Spleen (tissue), 11 donors: ENCODE data around the gene NSF. TPM values are rescaled to one million over a fixed set of nuclear protein-coding genes. Genes with fewer than 3 reads are reported as not detected.

Experiments
- DNase-seq: peaks from one replicate; pipeline ENCODE4 v3.0.0-alpha.2; 2020
- H3K27ac ChIP-seq, 8 donors: fragments of 200-600 bp; sonication (generic) in 7 of 8; 1 replicate in 4 of 8; 2 replicates in 4 of 8; pipeline versions ENCODE4 v1.5.0 to v1.8.0; 2016 to 2021; ENCODE audit warnings: inconsistent platforms in 4 of 8, mild to moderate bottlenecking in 4 of 8, moderate library complexity in 1 of 8
- H3K27me3 ChIP-seq, 7 donors: fragments of 200-600 bp; sonication (generic) in 6 of 7; replicated peaks in 1 of 7; 1 replicate in 4 of 7; 2 replicates in 3 of 7; pipeline versions ENCODE4 v1.5.0 to v1.8.0; 2016 to 2021; ENCODE audit warnings: inconsistent platforms in 3 of 7, mild to moderate bottlenecking in 1 of 7
- H3K36me3 ChIP-seq, 6 donors: fragments of 200-600 bp; sonication (generic) in 5 of 6; 1 replicate in 4 of 6; 2 replicates in 2 of 6; pipeline versions ENCODE4 v1.5.0 to v1.8.0; 2016 to 2021; ENCODE audit warnings: inconsistent platforms in 2 of 6
- H3K4me1 ChIP-seq, 6 donors: fragments of 200-600 bp; sonication (generic) in 5 of 6; 1 replicate in 3 of 6; 2 replicates in 3 of 6; pipeline versions ENCODE4 v1.5.0 to v1.8.0; 2016 to 2021; ENCODE audit warnings: inconsistent platforms in 3 of 6
- H3K4me3 ChIP-seq, 8 donors: fragments of 200-600 bp; sonication (generic) in 7 of 8; 1 replicate in 4 of 8; 2 replicates in 4 of 8; pipeline versions ENCODE4 v1.5.0 to v1.8.0; 2016 to 2021; ENCODE audit warnings: inconsistent platforms in 4 of 8, mild to moderate bottlenecking in 4 of 8, moderate library complexity in 2 of 8
- H3K9me3 ChIP-seq, 8 donors: fragments of 200-600 bp; sonication (generic) in 7 of 8; 1 replicate in 4 of 8; 2 replicates in 4 of 8; pipeline versions ENCODE4 v1.5.0 to v1.8.0; 2016 to 2021; ENCODE audit warnings: inconsistent platforms in 4 of 8
- CTCF ChIP-seq, 11 experiments: fragments of 200-600 bp in 7 of 11; fragments of 450-650 bp in 4 of 11; sonication (generic) in 4 of 11; IDR thresholded peaks in 8 of 11; conservative IDR thresholded peaks in 3 of 11; 1 replicate in 7 of 11; 2 replicates in 4 of 11; pipeline versions ENCODE4 v1.4.0 to v1.8.0; 2016 to 2021; ENCODE audit warnings: antibody characterized with exemption in 11 of 11, inconsistent platforms in 4 of 11, mild to moderate bottlenecking in 1 of 11
- POLR2A ChIP-seq, 3 donors: fragments of 450-650 bp; IDR thresholded peaks; one replicate each; pipeline ENCODE4 v1.5.1; 2017; ENCODE audit warnings: antibody characterized with exemption in 3 of 3, mild to moderate bottlenecking in 1 of 3
- POLR2AphosphoS5 ChIP-seq, 3 donors: sonication (generic); formaldehyde crosslinking; IDR thresholded peaks; one replicate each; pipeline ENCODE4 v1.5.1; 2017; ENCODE audit warnings: antibody characterized with exemption in 3 of 3
- WGBS, 5 donors: extraction: QIAGEN DNeasy Blood & Tissue Kit in 3 of 5; methylation state at CpG; one replicate each; pipeline versions ENCODE4 v1.1.5 to v1.1.7; 2013 to 2018; 5-methylcytosine and 5-hydroxymethylcytosine counted together
- intact Hi-C: fragments of 100-400 bp; cut with DNase I; formaldehyde crosslinking; loops from one replicate; pipeline ENCODE4 v1.15.0; 2023; ENCODE audit warnings: low total_unique reads
- polyA plus RNA-seq, 3 donors: library from polyadenylated mRNA; stranded (reverse); fragments of 200-250 nt; gene quantifications; one replicate each; pipeline ENCODE4 v1.2.1, GENCODE V29; 2013
- total RNA-seq, 7 donors: library from RNA; depleted of rRNA in 3 of 7; stranded (reverse); fragments of >200 nt in 3 of 7; fragmentation: NEBNext Ultra II Directional in 4 of 7; extraction: Animal tissue kit (Norgen Biotek cat#: 25700) in 4 of 7; gene quantifications; one replicate each; pipeline versions ENCODE4 v1.1.0 to v1.2.1, GENCODE V29; 2016 to 2021
- donor health status: healthy with polysubstance abuse.
- donor health status: DM: no; HTN: no; CAD: no; lungs with moderate emphysema.
- donor health status: DM: no; HTN: no; CAD: no.
- donor health status: Bipolar disorder and iron deficiency.
- donor health status: healthy.
- donor health status: DM: no; HTN: no; CAD: no.
- donor health status: DM: yes; HTN: yes; CAD: no.

Gene NSF
- total and polyA plus RNA-seq, 10 donors, result 8.7 to 57.6 (median 42.4) TPM

- Histone ChIP-seq H3K27ac (no peak overlapping the region), H3K4me3 (no peak overlapping the region), H3K36me3 (peaks cover 0 to 62% (median 8%) of the 10 kb centered on the region in 6 donors), H3K27me3 (no peaks in the 10 kb centered on the region), H3K9me3 (no peaks in the 10 kb centered on the region), H3K4me1 (peaks cover 0 to 20% (median 9%) of the 10 kb centered on the region in 6 donors)
- no peak for DNase-seq
- TF ChIP-seq POLR2AphosphoS5 (IDR thresholded peaks at IDR 0.05), result no peak
- TF ChIP-seq POLR2A (IDR thresholded peaks at IDR 0.05), result no peak
- TF ChIP-seq CTCF (IDR thresholded peaks at IDR 0.05 in 8 of 11, conservative IDR thresholded peaks at IDR 0.05 in 3 of 11), result no peak
- intact Hi-C loops, result no loop called here
- 62 to 74% (median 72%) methylated on average over 2 of the region's 2 CpGs for WGBS, 5 donors
Observed at GRCh38 chr17:46741122-46741730, 150.8 kb downstream of the NSF start.

GRCh38 chr17:46742565-46743270, 152.2 kb downstream of the NSF start:
- Histone ChIP-seq H3K27ac (no peak overlapping the region), H3K4me1 (peaks cover 0 to 5% (median 0%) of the 10 kb centered on the region in 6 donors), H3K9me3 (no peaks in the 10 kb centered on the region), H3K27me3 (no peaks in the 10 kb centered on the region), H3K36me3 (peaks cover 0 to 63% (median 8%) of the 10 kb centered on the region in 6 donors), H3K4me3 (no peak overlapping the region)
- 71 to 87% (median 81%) methylated on average over 7 of the region's 7 CpGs for WGBS, 5 donors
- TF ChIP-seq POLR2AphosphoS5 (IDR thresholded peaks at IDR 0.05), result no peak
- TF ChIP-seq CTCF (IDR thresholded peaks at IDR 0.05 in 8 of 11, conservative IDR thresholded peaks at IDR 0.05 in 3 of 11), result no peak
- no peak for TF ChIP-seq POLR2A (IDR thresholded peaks at IDR 0.05)
- intact Hi-C loops, result no loop called here
- no peak for DNase-seq

- intact Hi-C loops, result no loop called here
- Histone ChIP-seq H3K27ac (no peak overlapping the region), H3K4me3 (no peak overlapping the region), H3K9me3 (no peaks in the 10 kb centered on the region), H3K27me3 (no peaks in the 10 kb centered on the region), H3K4me1 (peaks cover 0 to 3% (median 0%) of the 10 kb centered on the region in 6 donors), H3K36me3 (peaks cover 0 to 59% (median 5%) of the 10 kb centered on the region in 6 donors)
- TF ChIP-seq POLR2AphosphoS5 (IDR thresholded peaks at IDR 0.05) (no peak), CTCF (IDR thresholded peaks at IDR 0.05 in 8 of 11, conservative IDR thresholded peaks at IDR 0.05 in 3 of 11) (no peak), POLR2A (IDR thresholded peaks at IDR 0.05) (no peak)
- DNase-seq, result no peak
- WGBS, 5 donors, result 94 to 100% (median 98%) methylated on average over 1 of the region's 1 CpG
Observed at GRCh38 chr17:46744441-46744840, 154.0 kb downstream of the NSF start.

- H3K27ac ChIP-seq, result no peak overlapping the region
- peaks cover 0 to 59% (median 5%) of the 10 kb centered on the region in 6 donors for H3K36me3 ChIP-seq
- no peak for DNase-seq
- 85 to 95% (median 91%) methylated on average over 3 of the region's 3 CpGs for WGBS, 5 donors
- H3K4me3 ChIP-seq, result no peak overlapping the region
- peaks cover 0 to 3% (median 0%) of the 10 kb centered on the region in 6 donors for H3K4me1 ChIP-seq
- no peaks in the 10 kb centered on the region for H3K9me3 ChIP-seq
- no peak for TF ChIP-seq POLR2AphosphoS5 (IDR thresholded peaks at IDR 0.05)
- TF ChIP-seq CTCF (IDR thresholded peaks at IDR 0.05 in 8 of 11, conservative IDR thresholded peaks at IDR 0.05 in 3 of 11), result no peak
- no peak for TF ChIP-seq POLR2A (IDR thresholded peaks at IDR 0.05)
- intact Hi-C loops, result no loop called here
- no peaks in the 10 kb centered on the region for H3K27me3 ChIP-seq
Observed at GRCh38 chr17:46745376-46745775, 154.9 kb downstream of the NSF start.
